ENCODE data around the gene PIAS4. TPM values are rescaled to one million over a fixed set of nuclear protein-coding genes. Genes with fewer than 3 reads are reported as not detected.

The PIAS4 gene
- total RNA-seq, 2 experiments from 2014 or later = 33.3 to 40.4 TPM

GRCh38 chr19:4066682-4067395 is 59.3 kb downstream of the PIAS4 start, which contains the start of gene ZBTB7A:
Gene ZBTB7A, minus strand, starts transcription at chr19:4066899. Its CDS starts 11,667 bp downstream, at chr19:4055232.
- Mint-ChIP-seq H3K36me3 (ENCODE audit: low read depth) (peaks cover 4% of the 10 kb centered on the region), H3K27me3 (no peaks in the 10 kb centered on the region), H3K4me3 (peak within 1 kb of the TSS; percentile 81), H3K4me1 (peaks cover 28% of the 10 kb centered on the region), H3K27ac (peak within 1 kb of the TSS; percentile 93), H3K9me3 (no peaks in the 10 kb centered on the region)
- DNase-seq = peak; percentile 83
- ChIA-PET CTCF (no interaction called here), POLR2A (no interaction called here)

GRCh38 chr19:4067396-4068046 is 60.0 kb downstream of the PIAS4 start:
- Mint-ChIP-seq H3K4me1 (peaks cover 26% of the 10 kb centered on the region), H3K9me3 (no peaks in the 10 kb centered on the region), H3K27me3 (no peaks in the 10 kb centered on the region), H3K4me3 (peak overlapping the region; percentile 81), H3K36me3 (ENCODE audit: low read depth) (peaks cover 4% of the 10 kb centered on the region), H3K27ac (peak overlapping the region; percentile 93)
- CTCF ChIA-PET = no interaction called here
- DNase-seq = no peak
- POLR2A ChIA-PET = no interaction called here

GRCh38 chr19:4068047-4068966 is 60.8 kb downstream of the PIAS4 start:
- H3K27ac Mint-ChIP-seq = peak overlapping the region; percentile 93
- CTCF ChIA-PET = interaction anchor here (0.6 to 0.7 kb wide), 2 partner anchors 10 to 39 kb away, joined by 3 to 5 read pairs; no protein-coding TSS in a partner anchor
- no peaks in the 10 kb centered on the region for H3K9me3 Mint-ChIP-seq
- POLR2A ChIA-PET = no interaction called here
- H3K4me1 Mint-ChIP-seq = peaks cover 26% of the 10 kb centered on the region
- no peak for DNase-seq
- no peaks in the 10 kb centered on the region for H3K27me3 Mint-ChIP-seq
- peak overlapping the region; percentile 81 for H3K4me3 Mint-ChIP-seq
- peaks cover 3% of the 10 kb centered on the region for H3K36me3 Mint-ChIP-seq (ENCODE audit: low read depth)

- DNase-seq = peak; percentile 76
- Mint-ChIP-seq H3K4me1 (peaks cover 25% of the 10 kb centered on the region), H3K27ac (peak overlapping the region; percentile 93), H3K36me3 (ENCODE audit: low read depth) (no peaks in the 10 kb centered on the region), H3K27me3 (no peaks in the 10 kb centered on the region), H3K9me3 (no peaks in the 10 kb centered on the region), H3K4me3 (peak overlapping the region; percentile 81)
- ChIA-PET POLR2A (no interaction called here), CTCF (no interaction called here)
Observed at GRCh38 chr19:4069331-4069959, 61.9 kb downstream of the PIAS4 start.

- POLR2A ChIA-PET = no interaction called here
- CTCF ChIA-PET = no interaction called here
Observed at GRCh38 chr19:4071610-4072009, 64.1 kb downstream of the PIAS4 start.

GRCh38 chr19:4075373-4075772 is 67.8 kb downstream of the PIAS4 start:
- Mint-ChIP-seq H3K9me3 (no peaks in the 10 kb centered on the region), H3K27me3 (no peaks in the 10 kb centered on the region), H3K27ac (peak overlapping the region; percentile 44), H3K36me3 (ENCODE audit: low read depth) (no peaks in the 10 kb centered on the region), H3K4me1 (peaks cover 41% of the 10 kb centered on the region), H3K4me3 (no peak overlapping the region)
- ChIA-PET CTCF (interaction anchor here (0.6 to 1.8 kb wide), 2 partner anchors 14 to 583 kb away, joined by 3 to 4 read pairs; no protein-coding TSS in a partner anchor), POLR2A (no interaction called here)
- no peak for DNase-seq

More at GRCh38 chr19:4071610-4072009, 64.1 kb downstream of the PIAS4 start:
- Mint-ChIP-seq H3K4me3 (no peak overlapping the region), H3K27me3 (no peaks in the 10 kb centered on the region), H3K36me3 (ENCODE audit: low read depth) (no peaks in the 10 kb centered on the region), H3K4me1 (peaks cover 41% of the 10 kb centered on the region), H3K27ac (peak overlapping the region; percentile 25), H3K9me3 (no peaks in the 10 kb centered on the region)
- no peak for DNase-seq

GRCh38 chr19:4077007-4077374 is 69.5 kb downstream of the PIAS4 start:
- H3K27ac Mint-ChIP-seq = peak overlapping the region; percentile 50
- H3K27me3 Mint-ChIP-seq = no peaks in the 10 kb centered on the region
- POLR2A ChIA-PET = no interaction called here
- CTCF ChIA-PET = interaction anchor here (0.5 to 1.1 kb wide), 4 partner anchors 17 to 573 kb away, joined by 3 to 5 read pairs (median 4); no protein-coding TSS in a partner anchor
- peaks cover 45% of the 10 kb centered on the region for H3K4me1 Mint-ChIP-seq
- H3K4me3 Mint-ChIP-seq = no peak overlapping the region
- no peaks in the 10 kb centered on the region for H3K9me3 Mint-ChIP-seq
- DNase-seq = no peak
- H3K36me3 Mint-ChIP-seq (ENCODE audit: low read depth) = no peaks in the 10 kb centered on the region

GRCh38 chr19:4077800-4078684 is 70.5 kb downstream of the PIAS4 start:
- peak; percentile 59 for DNase-seq
- Mint-ChIP-seq H3K36me3 (ENCODE audit: low read depth) (no peaks in the 10 kb centered on the region), H3K4me3 (peak overlapping the region; percentile 68), H3K27ac (peak overlapping the region; percentile 92), H3K9me3 (no peaks in the 10 kb centered on the region), H3K4me1 (peaks cover 51% of the 10 kb centered on the region), H3K27me3 (no peaks in the 10 kb centered on the region)
- CTCF ChIA-PET = interaction anchor here (0.8 to 1.6 kb wide), 5 partner anchors 12 to 62 kb away, joined by 3 to 5 read pairs (median 4); no protein-coding TSS in a partner anchor
- POLR2A ChIA-PET = no interaction called here

GRCh38 chr19:4080473-4080872 is 72.9 kb downstream of the PIAS4 start:
- Mint-ChIP-seq H3K9me3 (no peaks in the 10 kb centered on the region), H3K27ac (no peak overlapping the region), H3K36me3 (ENCODE audit: low read depth) (peaks cover 2% of the 10 kb centered on the region), H3K4me3 (no peak overlapping the region), H3K27me3 (no peaks in the 10 kb centered on the region), H3K4me1 (peaks cover 56% of the 10 kb centered on the region)
- DNase-seq = no peak
- POLR2A ChIA-PET = no interaction called here
- CTCF ChIA-PET = no interaction called here

GRCh38 chr19:4081441-4082129 is 74.0 kb downstream of the PIAS4 start:
- Mint-ChIP-seq H3K4me1 (peaks cover 60% of the 10 kb centered on the region), H3K27ac (no peak overlapping the region), H3K4me3 (no peak overlapping the region), H3K36me3 (ENCODE audit: low read depth) (peaks cover 3% of the 10 kb centered on the region), H3K27me3 (no peaks in the 10 kb centered on the region), H3K9me3 (no peaks in the 10 kb centered on the region)
- no peak for DNase-seq
- POLR2A ChIA-PET = no interaction called here
- CTCF ChIA-PET = interaction anchor here (0.5 to 0.9 kb wide), 2 partner anchors 59 to 91 kb away, joined by 3 to 4 read pairs; no protein-coding TSS in a partner anchor

- H3K27ac Mint-ChIP-seq = no peak overlapping the region
- H3K9me3 Mint-ChIP-seq = no peaks in the 10 kb centered on the region
- no peaks in the 10 kb centered on the region for H3K27me3 Mint-ChIP-seq
- DNase-seq = no peak
- no peak overlapping the region for H3K4me3 Mint-ChIP-seq
- H3K36me3 Mint-ChIP-seq (ENCODE audit: low read depth) = peaks cover 4% of the 10 kb centered on the region
- ChIA-PET CTCF (interaction anchor here (0.5 to 0.9 kb wide), 2 partner anchors 58 to 91 kb away, joined by 3 to 4 read pairs; no protein-coding TSS in a partner anchor), POLR2A (no interaction called here)
- peaks cover 59% of the 10 kb centered on the region for H3K4me1 Mint-ChIP-seq
Observed at GRCh38 chr19:4082172-4082571, 74.6 kb downstream of the PIAS4 start.
